ENCODE results near the gene TRMT11. TPM values are rescaled to one million over a fixed set of nuclear protein-coding genes. Genes with fewer than 3 reads are reported as not detected.

Gene TRMT11
- total RNA-seq = 10 to 100 TPM; 13.8 to 66.0 (median 25.5) TPM

DNA sequence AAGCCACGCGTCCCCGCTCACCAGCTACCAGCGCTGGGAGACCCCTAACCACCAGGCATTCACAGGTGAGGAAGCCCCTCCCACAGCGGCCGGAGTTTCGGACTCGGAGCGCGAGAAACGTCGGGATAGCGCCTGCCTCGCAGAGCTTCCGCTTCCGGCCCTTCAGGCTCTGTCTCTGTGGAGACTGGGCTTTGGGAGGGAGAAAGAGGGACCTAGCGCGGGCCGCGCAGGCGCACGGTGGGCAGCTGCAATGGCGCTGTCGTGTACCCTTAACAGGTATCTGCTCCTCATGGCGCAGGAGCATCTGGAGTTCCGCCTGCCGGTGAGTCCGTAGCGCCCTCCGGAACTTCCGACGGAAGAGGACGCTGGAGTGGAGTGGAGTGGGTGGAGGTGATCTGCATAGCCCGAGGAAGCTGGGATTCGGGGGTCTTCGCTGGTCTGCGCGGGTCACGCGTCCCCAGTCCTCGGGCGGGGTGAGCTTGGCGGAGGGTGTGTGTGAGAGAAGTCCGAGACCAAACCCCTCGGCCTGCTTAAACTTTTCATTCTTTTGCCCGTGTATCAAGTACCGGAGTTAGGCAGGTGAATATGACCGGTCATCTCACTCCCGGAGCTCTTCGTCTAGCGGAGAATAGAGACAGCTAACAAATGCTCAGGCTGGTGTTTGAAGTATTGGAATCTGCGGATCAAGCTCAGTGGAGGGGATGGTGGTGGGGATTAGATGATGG is at the start of gene TRMT11:
TRMT11 (plus strand) TSS at position 240 of the 725 bp plus-strand sequence; CDS start at position 251, 11 bp downstream.
- Histone ChIP-seq H3K27me3 (no peaks in the 10 kb centered on the region), H3K9me3 (no peaks in the 10 kb centered on the region), H3K4me1 (peaks cover 14 to 19% (median 17%) of the 10 kb centered on the region in 4 donors), H3K36me3 (no peaks in the 10 kb centered on the region), H3K4me3 (peak within 1 kb of the TSS; percentile 31 to 89 (median 82)), H3K27ac (peak within 1 kb of the TSS; percentile 67 to 91 (median 82))
- no peak for TF ChIP-seq EP300 (IDR thresholded peaks at IDR 0.05)
- TF ChIP-seq POLR2AphosphoS5 (IDR thresholded peaks at IDR 0.05) = peak; percentile 35 to 78
- peak in 2 of 6 experiments; percentile 31 to 35 for TF ChIP-seq CTCF (IDR thresholded peaks at IDR 0.05)
- peak in 3 of 4 donors; percentile 61 to 84 (median 80) for TF ChIP-seq POLR2A (IDR thresholded peaks at IDR 0.05)
- 1% methylated on average over 36 to 52 of the region's 52 CpGs for WGBS, 2 donors
- ATAC-seq (ENCODE audit: low FRiP score in 2 of 2) = peak; percentile 97 to 99
- peak; percentile 94 to 97 for DNase-seq

GRCh38 chr6:125939026-125939425 is 47.3 kb upstream of the TRMT11 start:
- peaks cover 3 to 8% (median 5%) of the 10 kb centered on the region in 4 donors for H3K4me1 ChIP-seq
- WGBS, 2 donors = 63 to 67% methylated on average over 1 of the region's 1 CpG
- ATAC-seq (ENCODE audit: low FRiP score in 2 of 2) (no peak), DNase-seq (no peak)
- TF ChIP-seq EP300 (IDR thresholded peaks at IDR 0.05) = no peak
- no peak for TF ChIP-seq CTCF (IDR thresholded peaks at IDR 0.05)
- no peak for TF ChIP-seq POLR2A (IDR thresholded peaks at IDR 0.05)
- no peak for TF ChIP-seq POLR2AphosphoS5 (IDR thresholded peaks at IDR 0.05)
- H3K36me3 ChIP-seq = no peaks in the 10 kb centered on the region
- no peak overlapping the region for H3K4me3 ChIP-seq
- H3K9me3 ChIP-seq = no peaks in the 10 kb centered on the region
- no peaks in the 10 kb centered on the region for H3K27me3 ChIP-seq
- H3K27ac ChIP-seq = no peak overlapping the region

DNA sequence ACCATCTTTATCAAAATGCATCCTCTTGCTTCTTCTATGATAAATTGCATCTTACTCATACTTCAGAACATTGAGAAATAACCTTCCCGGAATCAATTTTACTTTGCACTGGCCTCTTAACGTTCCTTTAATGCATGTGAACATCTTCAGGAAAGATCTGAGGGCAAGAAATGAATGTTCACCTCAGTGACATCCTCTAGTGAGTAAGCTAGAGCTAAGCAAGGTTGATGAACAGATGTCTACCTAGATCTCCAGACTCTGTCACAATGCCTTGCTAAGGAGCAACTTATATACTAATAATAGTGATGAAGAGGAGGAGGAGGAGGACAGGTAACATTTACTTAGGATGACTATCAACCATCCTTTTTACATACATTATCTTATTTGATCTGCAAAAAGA is 46.5 kb upstream of the TRMT11 start:
- no peaks in the 10 kb centered on the region for H3K9me3 ChIP-seq
- no peak for ATAC-seq (ENCODE audit: low FRiP score in 2 of 2)
- peaks cover 11 to 16% (median 13%) of the 10 kb centered on the region in 4 donors for H3K4me1 ChIP-seq
- TF ChIP-seq POLR2AphosphoS5 (IDR thresholded peaks at IDR 0.05) (no peak), EP300 (IDR thresholded peaks at IDR 0.05) (no peak), POLR2A (IDR thresholded peaks at IDR 0.05) (no peak), CTCF (IDR thresholded peaks at IDR 0.05) (no peak)
- no peak overlapping the region for H3K27ac ChIP-seq
- WGBS, 2 donors = 77 to 81% methylated on average over 2 of the region's 2 CpGs
- DNase-seq = no peak
- H3K27me3 ChIP-seq = no peaks in the 10 kb centered on the region
- no peak overlapping the region for H3K4me3 ChIP-seq
- H3K36me3 ChIP-seq = no peaks in the 10 kb centered on the region

GRCh38 chr6:125940247-125941041 is 45.9 kb upstream of the TRMT11 start:
- no peak for TF ChIP-seq POLR2AphosphoS5 (IDR thresholded peaks at IDR 0.05)
- no peak for TF ChIP-seq POLR2A (IDR thresholded peaks at IDR 0.05)
- TF ChIP-seq EP300 (IDR thresholded peaks at IDR 0.05) = no peak
- no peak for TF ChIP-seq CTCF (IDR thresholded peaks at IDR 0.05)
- DNase-seq (no peak), ATAC-seq (ENCODE audit: low FRiP score in 2 of 2) (peak in 1 of 2 donors; percentile 8)
- H3K27ac ChIP-seq = no peak overlapping the region
- H3K27me3 ChIP-seq = no peaks in the 10 kb centered on the region
- no peaks in the 10 kb centered on the region for H3K9me3 ChIP-seq
- H3K36me3 ChIP-seq = no peaks in the 10 kb centered on the region
- no peak overlapping the region for H3K4me3 ChIP-seq
- peaks cover 16 to 22% (median 20%) of the 10 kb centered on the region in 4 donors for H3K4me1 ChIP-seq
- WGBS, 2 donors = 63 to 71% methylated on average over 5 of the region's 5 CpGs
